D721Med (cell line): ENCODE results near the gene ANKRD6.
A peak's percentile ranks its signal among the peaks of the same experiment; 100 is the strongest.
"Not testable (repeated sequence)": the region's sequence is repeated elsewhere in the genome, so short reads cannot be mapped to it uniquely, and the experiment has no call there.

Source experiments
- DNase-seq: peaks from one replicate; pipeline ENCODE4 v3.0.0; 2011; ENCODE audit warnings: low spot score; ENCODE audit not compliant: insufficient read length
- FAIRE-seq: peaks from 2 replicates; lab custom pipeline; 2011; peaks lifted over from hg19 to GRCh38; lab: Jason Lieb, UNC
- CTCF ChIP-seq: IDR thresholded peaks from 2 replicates; pipeline ENCODE4 v1.5.1; 2012; ENCODE audit warnings: mild to moderate bottlenecking, control low read depth; ENCODE audit not compliant: insufficient read depth; ENCODE audit errors: missing control alignments

Gene ANKRD6

GRCh38 chr6:89638320-89639195, 205.6 kb downstream of the ANKRD6 start, which contains the start of gene LYRM2:
LYRM2 (minus strand) TSS chr6:89638747; CDS start chr6:89638716, 31 bp downstream.
- TF ChIP-seq CTCF = no peak
- DNase-seq (peak; percentile 60), FAIRE-seq (no peak)

DNA sequence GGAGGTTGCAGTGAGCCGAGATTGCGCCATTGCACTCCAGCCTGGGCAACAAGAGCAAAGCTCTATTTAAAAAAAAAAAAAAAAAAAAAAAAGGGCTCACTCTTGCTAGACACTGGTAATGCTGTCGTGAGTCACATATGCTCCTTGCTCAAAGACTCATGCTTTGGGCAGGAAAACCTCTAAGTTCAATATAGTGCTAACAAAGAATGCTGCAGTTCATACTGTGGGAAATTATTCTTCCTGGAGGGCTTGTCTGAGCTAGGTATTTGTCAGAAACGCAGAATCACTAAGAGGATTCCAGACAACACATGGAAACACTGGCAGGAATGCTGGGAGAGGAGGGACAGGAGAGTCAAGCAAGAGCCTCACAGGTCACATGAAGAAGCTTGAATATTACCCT, 207.9 kb downstream of the ANKRD6 start:
- TF ChIP-seq CTCF = no peak
- DNase-seq (no peak), FAIRE-seq (no peak)

GRCh38 chr6:89641581-89641980, 208.6 kb downstream of the ANKRD6 start:
- DNase-seq, FAIRE-seq: not testable (repeated sequence)

- DNase-seq (no peak), FAIRE-seq (no peak)
- TF ChIP-seq CTCF = no peak
Measured at GRCh38 chr6:89642956-89643355, 210.0 kb downstream of the ANKRD6 start.

- DNase-seq = no peak
- no peak for TF ChIP-seq CTCF
- no peak for FAIRE-seq
Measured at GRCh38 chr6:89643406-89643805, 210.5 kb downstream of the ANKRD6 start.

DNA sequence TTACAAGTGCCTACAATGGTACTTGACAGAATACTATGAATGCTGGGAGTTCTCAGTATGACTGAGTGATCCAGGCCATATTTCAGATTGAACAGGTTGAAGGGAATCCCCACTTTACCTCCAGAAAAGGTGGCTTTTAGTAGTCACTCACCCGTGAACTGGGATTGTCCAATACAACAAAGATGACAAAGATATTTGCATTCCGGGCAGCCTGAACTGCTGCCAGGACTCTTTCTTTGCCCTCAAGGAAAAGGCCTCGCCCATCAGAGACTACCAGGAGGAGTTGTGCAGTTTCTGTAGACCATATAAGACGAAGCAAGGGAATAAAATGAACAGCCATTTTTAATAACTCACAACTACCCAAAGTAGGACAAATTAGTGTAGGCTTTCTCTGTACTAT, 211.9 kb downstream of the ANKRD6 start:
- DNase-seq = no peak
- no peak for TF ChIP-seq CTCF
- no peak for FAIRE-seq

DNA sequence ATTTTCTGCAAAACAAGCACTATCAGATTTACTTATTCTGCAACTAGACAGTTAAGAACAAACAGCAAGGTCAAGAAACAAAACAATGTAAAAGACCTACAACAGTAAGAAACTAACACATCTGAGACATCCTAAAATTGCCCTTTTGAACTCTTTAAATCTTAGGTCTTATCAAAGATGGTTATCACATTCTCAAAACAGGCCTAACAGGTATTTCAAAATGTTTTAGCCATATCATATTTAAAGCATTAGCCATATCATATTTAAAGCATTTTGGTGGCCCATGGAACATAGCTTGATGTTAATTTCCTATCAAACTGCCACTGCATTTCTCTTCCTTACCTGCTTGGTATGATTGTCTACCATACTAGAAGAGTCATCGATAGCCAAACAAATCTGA, 216.7 kb downstream of the ANKRD6 start:
- no peak for TF ChIP-seq CTCF
- FAIRE-seq (no peak), DNase-seq (no peak)
